DND-41 (cell line): ENCODE data around the gene SERP1.

ENCODE experiments used
- ATAC-seq: fragments of 200-7000 bp; cut with Tn5 transposase; 3 replicates; pipeline ENCODE4 v1.9.1; 2021; ENCODE audit warnings: low read depth; ENCODE audit not compliant: insufficient read depth
- DNase-seq: peaks from one replicate; pipeline ENCODE4 v3.0.0-alpha.2; 2020
- H2AFZ ChIP-seq: 2 replicates; pipeline ENCODE4 v1.6.0; 2012; ENCODE audit warnings: low read depth, low read length
- H3K27ac ChIP-seq: 2 replicates; pipeline ENCODE4 v1.5.1; 2012; ENCODE audit warnings: low read length, inconsistent platforms
- H3K27me3 ChIP-seq: fragments of 200-600 bp; sonication (generic); 2 replicates; pipeline ENCODE4 v1.6.0; 2012; ENCODE audit warnings: low read length, mild to moderate bottlenecking, inconsistent platforms; ENCODE audit not compliant: insufficient read depth, poor library complexity
- H3K36me3 ChIP-seq: 2 replicates; pipeline ENCODE4 v1.5.1; 2012; ENCODE audit warnings: low read length, inconsistent platforms; ENCODE audit not compliant: insufficient read depth
- H3K4me1 ChIP-seq: 2 replicates; pipeline ENCODE4 v1.5.1; 2012; ENCODE audit warnings: mild to moderate bottlenecking, low read length; ENCODE audit not compliant: insufficient read depth
- H3K4me2 ChIP-seq: 2 replicates; pipeline ENCODE4 v1.6.0; 2012; ENCODE audit warnings: mild to moderate bottlenecking, moderate library complexity, low read length, inconsistent platforms; ENCODE audit not compliant: insufficient read depth
- H3K4me3 ChIP-seq, 2 experiments: fragments of 200-600 bp in 1 of 2; shearing (Covaris generic) in 1 of 2; 2 replicates each; pipeline ENCODE4 v1.5.1; 2012 to 2016; ENCODE audit warnings: inconsistent platforms in 2 of 2, low read length in 2 of 2, mild to moderate bottlenecking in 2 of 2, low read depth in 1 of 2, moderate library complexity in 1 of 2
- H3K79me2 ChIP-seq: 2 replicates; pipeline ENCODE4 v1.6.0; 2012; ENCODE audit warnings: low read length, inconsistent platforms; ENCODE audit not compliant: insufficient read depth
- H3K9ac ChIP-seq: 2 replicates; pipeline ENCODE4 v1.6.0; 2012; ENCODE audit warnings: low read depth, mild to moderate bottlenecking, inconsistent platforms, low read length, moderate library complexity
- H3K9me3 ChIP-seq: 2 replicates; pipeline ENCODE4 v1.5.1; 2012; ENCODE audit warnings: low read length, moderate library complexity, mild to moderate bottlenecking, inconsistent platforms; ENCODE audit not compliant: insufficient read depth, severe bottlenecking
- H4K20me1 ChIP-seq: 2 replicates; pipeline ENCODE4 v1.6.0; 2012; ENCODE audit warnings: low read length; ENCODE audit not compliant: insufficient read depth
- EZH2 ChIP-seq: IDR thresholded peaks from 3 replicates; pipeline ENCODE4 v1.6.1; 2012; ENCODE audit warnings: borderline replicate concordance, low read depth, mild to moderate bottlenecking, moderate library complexity, low read length, inconsistent platforms; ENCODE audit not compliant: severe bottlenecking
- TF ChIP-seq, protein P1 (sequence below): IDR thresholded peaks from 2 replicates; pipeline ENCODE4 v1.5.1; 2012; ENCODE audit warnings: borderline replicate concordance, low read length, moderate library complexity, mild to moderate bottlenecking; ENCODE audit not compliant: poor library complexity, severe bottlenecking; ENCODE audit errors: extremely low read depth

Gene SERP1

DNA sequence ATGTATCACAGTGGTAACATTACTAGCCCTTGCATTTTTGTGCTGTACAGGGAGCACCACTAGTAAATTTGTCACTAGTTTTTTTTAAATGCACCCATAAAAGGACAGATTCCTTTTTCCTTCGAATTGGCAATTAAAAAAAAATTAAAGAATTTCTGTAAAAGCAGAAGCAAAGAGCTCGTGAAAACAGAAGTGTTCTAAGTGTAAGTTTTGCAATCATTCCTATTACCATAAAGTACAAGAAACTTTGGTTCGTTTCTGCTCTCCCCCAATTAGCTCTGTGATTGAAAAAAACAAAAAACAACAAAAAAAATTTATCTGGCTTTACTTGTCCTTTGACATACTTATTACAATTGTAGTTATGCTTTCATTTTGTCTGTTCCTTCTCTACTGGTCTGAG is 5.3 kb downstream of the SERP1 start:
- DNase-seq (no peak), ATAC-seq (no peak)
- no peaks in the 10 kb centered on the region for H3K9me3 ChIP-seq
- peaks cover 18% of the 10 kb centered on the region for H3K4me1 ChIP-seq
- H4K20me1 ChIP-seq, result peaks cover 14% of the 10 kb centered on the region; the same call in 1 of the 2 replicates
- H3K27me3 ChIP-seq, result no peaks in the 10 kb centered on the region
- no peak overlapping the region for H3K27ac ChIP-seq
- no peak overlapping the region for H3K4me3 ChIP-seq
- no peak overlapping the region for H3K4me2 ChIP-seq
- peaks cover 32% of the 10 kb centered on the region for H3K79me2 ChIP-seq
- TF ChIP-seq, protein P1, sequence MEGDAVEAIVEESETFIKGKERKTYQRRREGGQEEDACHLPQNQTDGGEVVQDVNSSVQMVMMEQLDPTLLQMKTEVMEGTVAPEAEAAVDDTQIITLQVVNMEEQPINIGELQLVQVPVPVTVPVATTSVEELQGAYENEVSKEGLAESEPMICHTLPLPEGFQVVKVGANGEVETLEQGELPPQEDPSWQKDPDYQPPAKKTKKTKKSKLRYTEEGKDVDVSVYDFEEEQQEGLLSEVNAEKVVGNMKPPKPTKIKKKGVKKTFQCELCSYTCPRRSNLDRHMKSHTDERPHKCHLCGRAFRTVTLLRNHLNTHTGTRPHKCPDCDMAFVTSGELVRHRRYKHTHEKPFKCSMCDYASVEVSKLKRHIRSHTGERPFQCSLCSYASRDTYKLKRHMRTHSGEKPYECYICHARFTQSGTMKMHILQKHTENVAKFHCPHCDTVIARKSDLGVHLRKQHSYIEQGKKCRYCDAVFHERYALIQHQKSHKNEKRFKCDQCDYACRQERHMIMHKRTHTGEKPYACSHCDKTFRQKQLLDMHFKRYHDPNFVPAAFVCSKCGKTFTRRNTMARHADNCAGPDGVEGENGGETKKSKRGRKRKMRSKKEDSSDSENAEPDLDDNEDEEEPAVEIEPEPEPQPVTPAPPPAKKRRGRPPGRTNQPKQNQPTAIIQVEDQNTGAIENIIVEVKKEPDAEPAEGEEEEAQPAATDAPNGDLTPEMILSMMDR, result no peak
- peaks cover 32% of the 10 kb centered on the region for H3K36me3 ChIP-seq
- H2AFZ ChIP-seq, result no peak overlapping the region
- no peak overlapping the region for H3K9ac ChIP-seq

DNA sequence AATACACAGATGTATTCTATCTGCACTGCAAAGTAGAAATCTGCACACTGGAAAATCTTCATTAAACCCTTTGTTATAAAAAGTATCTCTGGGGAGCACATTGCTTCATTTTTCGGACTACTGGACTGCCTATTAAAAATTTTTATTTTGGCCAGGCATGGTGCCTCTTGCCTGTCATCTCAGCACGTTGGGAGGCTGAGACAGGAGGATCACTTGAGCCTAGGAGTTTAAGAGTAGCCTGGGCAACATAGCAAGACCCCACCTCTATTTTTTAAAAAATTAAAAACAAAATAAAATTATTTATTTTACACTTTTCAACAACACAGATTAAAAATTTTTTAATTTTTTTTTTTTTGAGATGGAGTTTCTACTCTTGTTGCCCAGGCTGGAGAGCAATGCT is 6.0 kb downstream of the SERP1 start:
- no peak overlapping the region for H3K27ac ChIP-seq

DNA sequence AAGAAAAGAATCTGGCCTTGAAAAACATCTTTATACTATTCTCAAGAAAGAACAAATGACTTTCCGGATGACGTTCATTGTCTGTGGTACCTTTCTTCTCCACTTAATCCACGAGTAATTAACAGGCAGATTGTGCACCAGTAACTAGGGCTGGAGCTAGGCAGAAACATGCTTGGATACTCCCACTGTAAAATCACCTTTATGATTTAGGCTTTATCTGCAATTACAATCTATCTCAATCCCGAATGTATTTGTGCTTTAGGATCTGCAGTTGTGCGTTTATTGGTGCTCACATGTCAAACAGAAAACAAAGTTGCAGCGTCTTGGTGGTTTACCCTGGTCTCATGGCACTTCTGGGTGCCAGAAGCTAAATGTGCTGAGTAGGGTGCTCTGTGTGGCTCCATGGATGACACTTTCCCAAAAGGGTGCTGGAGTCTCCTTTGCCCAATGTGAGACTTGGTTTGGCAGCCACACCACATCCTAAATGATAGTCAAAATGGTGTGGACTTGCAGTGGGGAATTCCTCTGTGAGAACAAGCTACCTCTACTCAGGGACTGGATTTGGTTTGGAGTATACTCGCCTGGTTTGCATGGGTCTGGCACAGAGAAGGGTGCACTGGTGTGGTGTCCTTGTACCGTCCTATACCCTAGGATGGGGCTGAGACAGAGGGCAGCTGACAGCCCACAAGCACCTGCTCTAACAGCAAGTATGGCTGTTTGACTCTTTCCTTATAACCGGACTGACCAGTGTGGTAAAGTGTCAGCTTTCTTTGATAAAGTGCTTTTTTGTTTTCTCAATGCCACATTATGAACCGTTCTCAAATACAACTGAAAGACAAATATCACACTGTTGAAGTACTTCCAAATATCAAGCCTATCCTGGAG is 7.7 kb downstream of the SERP1 start:
- Histone ChIP-seq H2AFZ (no peak overlapping the region), H3K4me3 (no peak overlapping the region), H3K27ac (no peak overlapping the region), H3K9me3 (no peaks in the 10 kb centered on the region), H3K79me2 (peaks cover 7% of the 10 kb centered on the region), H4K20me1 (0 out of 2 replicates have a peak, but pooled peaks cover 3% of the 10 kb centered on the region), H3K4me1 (no peaks in the 10 kb centered on the region; the same call in 1 of the 2 replicates), H3K27me3 (no peaks in the 10 kb centered on the region), H3K36me3 (peaks cover 21% of the 10 kb centered on the region), H3K9ac (no peak overlapping the region), H3K4me2 (no peak overlapping the region)
- no peak for DNase-seq
- peak; percentile 31; the same call in 1 of the 3 replicates for ATAC-seq
- TF ChIP-seq EZH2, result no peak
- TF ChIP-seq, protein P1, result no peak

More for the DNA sequence above, 6.0 kb downstream of the SERP1 start:
- Histone ChIP-seq H3K4me2 (no peak overlapping the region), H3K9ac (no peak overlapping the region), H2AFZ (no peak overlapping the region), H3K79me2 (peaks cover 25% of the 10 kb centered on the region), H3K4me1 (peaks cover 16% of the 10 kb centered on the region), H3K9me3 (no peaks in the 10 kb centered on the region), H3K27me3 (no peaks in the 10 kb centered on the region), H3K36me3 (peaks cover 32% of the 10 kb centered on the region), H4K20me1 (peaks cover 9% of the 10 kb centered on the region; the same call in 1 of the 2 replicates), H3K4me3 (no peak overlapping the region)
- ATAC-seq (no peak), DNase-seq (no peak)
- TF ChIP-seq, protein P1, result no peak
- TF ChIP-seq EZH2, result no peak
